ENCODE data around the gene SLC26A11.

Gene SLC26A11

DNA sequence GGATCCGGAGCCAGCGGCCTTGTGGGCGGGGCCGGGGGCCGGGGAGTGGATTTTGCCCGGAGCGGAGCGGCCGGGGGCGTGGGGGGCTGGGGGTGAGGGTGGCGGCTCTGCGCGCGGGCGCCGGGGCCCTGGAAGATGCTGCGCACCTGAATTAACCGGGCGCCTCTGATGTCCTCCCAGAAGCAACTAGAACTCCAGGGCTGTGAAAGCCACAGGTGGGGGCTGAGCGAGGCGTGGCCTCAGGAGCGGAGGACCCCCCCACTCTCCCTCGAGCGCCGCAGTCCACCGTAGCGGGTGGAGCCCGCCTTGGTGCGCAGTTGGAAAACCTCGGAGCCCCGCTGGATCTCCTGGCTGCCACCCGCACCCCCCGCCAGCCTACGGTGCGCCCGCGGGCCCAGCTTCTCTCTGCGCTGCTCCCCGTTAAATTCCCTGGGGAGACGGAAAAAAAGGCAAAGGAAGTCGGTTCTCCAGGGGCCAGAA is 549 bp downstream of the SLC26A11 start:
- TF ChIP-seq, protein P1, sequence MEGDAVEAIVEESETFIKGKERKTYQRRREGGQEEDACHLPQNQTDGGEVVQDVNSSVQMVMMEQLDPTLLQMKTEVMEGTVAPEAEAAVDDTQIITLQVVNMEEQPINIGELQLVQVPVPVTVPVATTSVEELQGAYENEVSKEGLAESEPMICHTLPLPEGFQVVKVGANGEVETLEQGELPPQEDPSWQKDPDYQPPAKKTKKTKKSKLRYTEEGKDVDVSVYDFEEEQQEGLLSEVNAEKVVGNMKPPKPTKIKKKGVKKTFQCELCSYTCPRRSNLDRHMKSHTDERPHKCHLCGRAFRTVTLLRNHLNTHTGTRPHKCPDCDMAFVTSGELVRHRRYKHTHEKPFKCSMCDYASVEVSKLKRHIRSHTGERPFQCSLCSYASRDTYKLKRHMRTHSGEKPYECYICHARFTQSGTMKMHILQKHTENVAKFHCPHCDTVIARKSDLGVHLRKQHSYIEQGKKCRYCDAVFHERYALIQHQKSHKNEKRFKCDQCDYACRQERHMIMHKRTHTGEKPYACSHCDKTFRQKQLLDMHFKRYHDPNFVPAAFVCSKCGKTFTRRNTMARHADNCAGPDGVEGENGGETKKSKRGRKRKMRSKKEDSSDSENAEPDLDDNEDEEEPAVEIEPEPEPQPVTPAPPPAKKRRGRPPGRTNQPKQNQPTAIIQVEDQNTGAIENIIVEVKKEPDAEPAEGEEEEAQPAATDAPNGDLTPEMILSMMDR (IDR thresholded peaks at IDR 0.05; ENCODE audit: low read depth, low read length), result no peak
- peak; percentile 3 to 14 for DNase-seq (ENCODE audit: low read depth in 2 of 2)
- H3K4me3 ChIP-seq (replicated peaks in 1 of 2; ENCODE audit: low read depth in 2 of 2, low read length in 2 of 2), result peak overlapping the region; percentile 82 to 90

DNA sequence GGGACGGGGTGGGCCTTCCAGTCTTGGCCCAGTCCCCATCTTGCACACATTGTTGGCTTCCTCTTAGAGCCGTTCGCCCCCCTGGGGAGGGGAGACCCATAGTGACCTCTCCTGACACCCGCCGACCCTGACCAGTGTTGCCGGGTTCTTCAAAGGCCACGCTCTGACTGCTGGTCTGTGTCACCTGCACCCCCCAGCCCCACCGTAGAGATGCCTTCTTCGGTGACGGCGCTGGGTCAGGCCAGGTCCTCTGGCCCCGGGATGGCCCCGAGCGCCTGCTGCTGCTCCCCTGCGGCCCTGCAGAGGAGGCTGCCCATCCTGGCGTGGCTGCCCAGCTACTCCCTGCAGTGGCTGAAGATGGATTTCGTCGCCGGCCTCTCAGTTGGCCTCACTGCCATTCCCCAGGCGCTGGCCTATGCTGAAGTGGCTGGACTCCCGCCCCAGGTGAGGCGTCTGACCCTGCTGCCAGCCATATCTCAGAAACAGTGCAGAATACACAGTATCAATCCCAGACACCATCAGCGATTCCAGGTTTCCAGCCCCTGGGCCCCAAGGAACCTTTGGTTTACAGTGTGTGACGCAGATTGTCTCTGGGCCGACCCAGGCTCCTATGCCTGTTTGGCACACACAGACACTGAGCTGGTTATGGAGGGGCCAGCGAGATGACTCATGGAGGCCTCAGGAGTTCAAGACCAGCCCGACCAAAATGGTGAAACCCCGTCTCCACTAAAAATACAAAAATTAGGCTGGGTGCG is 1.3 kb downstream of the SLC26A11 start:
- TF ChIP-seq, protein P1 (IDR thresholded peaks at IDR 0.05; ENCODE audit: low read depth, low read length), result no peak
- peak overlapping the region; percentile 82 to 90 for H3K4me3 ChIP-seq (replicated peaks in 1 of 2; ENCODE audit: low read depth in 2 of 2, low read length in 2 of 2)

DNA sequence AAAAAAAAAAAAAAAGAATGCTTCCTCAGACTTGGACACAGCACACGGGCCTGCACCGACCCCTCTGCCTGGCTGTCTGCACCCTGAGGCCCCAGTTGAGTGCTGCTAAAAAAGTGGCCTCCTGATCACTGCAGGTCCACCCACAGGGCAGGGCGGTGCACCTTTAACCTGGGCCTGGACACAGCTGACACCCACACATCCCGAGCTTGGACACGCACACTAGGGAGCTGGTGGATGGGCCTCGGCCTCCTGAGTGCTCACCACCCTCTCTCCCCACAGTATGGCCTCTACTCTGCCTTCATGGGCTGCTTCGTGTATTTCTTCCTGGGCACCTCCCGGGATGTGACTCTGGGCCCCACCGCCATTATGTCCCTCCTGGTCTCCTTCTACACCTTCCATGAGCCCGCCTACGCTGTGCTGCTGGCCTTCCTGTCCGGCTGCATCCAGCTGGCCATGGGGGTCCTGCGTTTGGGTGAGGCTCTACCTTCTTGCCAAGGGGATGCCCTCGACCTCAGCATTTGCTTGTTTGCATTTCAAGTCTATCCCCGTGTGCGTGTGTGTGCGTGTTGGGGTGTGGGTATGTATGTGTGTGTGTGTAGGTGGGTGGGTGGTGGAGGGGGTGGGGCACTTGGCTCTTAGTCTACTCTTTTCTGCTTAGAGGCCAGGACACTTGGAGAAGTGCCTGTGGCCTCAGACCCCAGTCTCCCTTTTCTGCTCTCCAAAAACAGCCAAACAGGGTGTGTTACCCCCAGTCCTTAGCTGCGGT is 2.3 kb downstream of the SLC26A11 start:
- DNase-seq (ENCODE audit: low read depth in 2 of 2), result no peak
- H3K4me3 ChIP-seq (replicated peaks in 1 of 2; ENCODE audit: low read depth in 2 of 2, low read length in 2 of 2), result no peak overlapping the region
- TF ChIP-seq, protein P1 (IDR thresholded peaks at IDR 0.05; ENCODE audit: low read depth, low read length), result no peak

More for the DNA sequence above, 1.3 kb downstream of the SLC26A11 start:
- no peak for DNase-seq (ENCODE audit: low read depth in 2 of 2)

DNA sequence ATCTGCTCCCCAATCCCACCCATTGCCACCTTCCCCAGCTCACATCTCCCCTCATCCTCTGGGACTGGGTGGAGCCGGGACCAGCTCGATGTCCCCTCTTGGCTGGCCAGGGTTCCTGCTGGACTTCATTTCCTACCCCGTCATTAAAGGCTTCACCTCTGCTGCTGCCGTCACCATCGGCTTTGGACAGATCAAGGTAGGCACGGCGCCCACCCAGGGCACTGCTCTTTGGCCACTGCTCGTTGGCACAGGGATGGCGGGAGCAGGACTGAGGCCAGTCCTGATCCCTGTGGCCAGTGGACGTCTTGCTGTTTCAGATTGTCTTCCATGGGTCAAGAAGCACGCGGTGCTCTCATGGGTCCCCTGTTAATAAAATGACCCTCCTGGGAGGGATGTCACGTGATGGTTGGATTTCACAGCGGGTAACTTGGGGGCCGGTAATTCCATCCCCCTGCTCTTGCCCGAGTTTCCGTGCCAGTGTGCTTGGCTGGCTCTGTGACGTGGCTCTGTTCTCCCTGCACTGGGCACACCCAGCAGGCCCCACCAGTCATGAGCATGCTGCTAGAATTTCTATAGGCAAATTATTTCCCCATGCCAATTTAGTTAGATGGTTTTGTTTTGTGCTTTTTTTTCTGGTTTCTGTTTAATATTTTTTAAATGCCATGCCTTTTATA is 3.1 kb downstream of the SLC26A11 start:
- TF ChIP-seq, protein P1 (IDR thresholded peaks at IDR 0.05; ENCODE audit: low read depth, low read length), result no peak
- no peak for DNase-seq (ENCODE audit: low read depth in 2 of 2)
- no peak overlapping the region for H3K4me3 ChIP-seq (replicated peaks in 1 of 2; ENCODE audit: low read depth in 2 of 2, low read length in 2 of 2)

DNA sequence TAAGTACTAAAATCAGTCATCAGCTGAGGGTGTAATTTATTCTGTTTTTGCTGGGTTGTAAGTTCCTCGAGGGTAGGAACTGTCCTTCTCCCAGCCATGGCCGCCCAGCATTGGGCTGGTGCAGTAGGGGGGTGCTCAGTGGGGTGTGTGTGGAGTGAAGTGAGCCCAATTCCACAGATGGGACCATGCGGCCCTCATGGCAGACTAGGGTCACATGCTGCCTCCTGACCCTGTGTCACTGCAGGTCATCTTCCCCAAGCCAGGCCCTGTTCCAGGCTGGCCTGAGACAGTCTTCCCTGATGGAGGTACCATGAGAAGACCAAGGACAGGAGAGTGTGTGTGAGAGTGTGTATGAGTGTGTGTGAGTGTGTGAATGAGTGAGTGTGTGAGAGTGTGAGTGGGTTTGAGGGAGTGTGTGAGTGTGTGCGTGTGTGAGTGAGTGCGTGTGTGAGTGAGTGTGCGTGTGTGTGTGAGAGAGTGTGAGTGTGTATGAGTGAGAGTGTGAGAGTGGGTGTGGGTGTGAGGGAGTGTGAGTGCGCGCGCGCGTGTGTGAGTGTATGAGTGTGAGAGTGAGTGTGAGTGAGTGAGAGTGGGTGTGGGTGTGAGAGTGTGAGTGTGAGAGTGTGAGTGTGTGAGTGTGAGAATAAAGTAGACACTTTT is 3.7 kb downstream of the SLC26A11 start:
- TF ChIP-seq, protein P1 (IDR thresholded peaks at IDR 0.05; ENCODE audit: low read depth, low read length), result no peak
- DNase-seq (ENCODE audit: low read depth in 2 of 2), result no peak
- H3K4me3 ChIP-seq (replicated peaks in 1 of 2; ENCODE audit: low read depth in 2 of 2, low read length in 2 of 2), result no peak overlapping the region

DNA sequence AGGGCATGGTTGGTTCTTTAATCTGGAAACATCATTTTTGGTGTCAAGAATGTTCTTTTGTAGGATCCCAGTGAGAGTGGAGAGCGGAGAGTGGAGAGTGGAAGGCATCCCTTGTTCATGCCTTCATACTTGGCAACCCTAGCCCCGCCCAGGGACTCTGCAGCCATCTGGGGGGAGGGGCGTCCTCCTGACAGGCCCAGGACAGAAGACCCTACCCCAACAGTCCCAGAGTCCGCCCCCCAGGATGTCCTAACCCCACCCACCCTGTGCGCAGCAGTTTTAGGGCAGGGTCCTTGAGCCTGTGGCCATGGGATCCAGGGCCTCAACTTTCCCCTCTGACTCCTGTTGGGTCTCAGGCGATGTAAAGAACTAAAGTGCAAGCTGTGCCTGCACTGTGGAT is 4.5 kb downstream of the SLC26A11 start:
- TF ChIP-seq, protein P1 (IDR thresholded peaks at IDR 0.05; ENCODE audit: low read depth, low read length), result no peak
- no peak overlapping the region for H3K4me3 ChIP-seq (replicated peaks in 1 of 2; ENCODE audit: low read depth in 2 of 2, low read length in 2 of 2)
- DNase-seq (ENCODE audit: low read depth in 2 of 2), result no peak

Measured in cardiac fibroblast (primary cell).